ENCODE measurements around the gene MNX1.

Gene MNX1

DNA sequence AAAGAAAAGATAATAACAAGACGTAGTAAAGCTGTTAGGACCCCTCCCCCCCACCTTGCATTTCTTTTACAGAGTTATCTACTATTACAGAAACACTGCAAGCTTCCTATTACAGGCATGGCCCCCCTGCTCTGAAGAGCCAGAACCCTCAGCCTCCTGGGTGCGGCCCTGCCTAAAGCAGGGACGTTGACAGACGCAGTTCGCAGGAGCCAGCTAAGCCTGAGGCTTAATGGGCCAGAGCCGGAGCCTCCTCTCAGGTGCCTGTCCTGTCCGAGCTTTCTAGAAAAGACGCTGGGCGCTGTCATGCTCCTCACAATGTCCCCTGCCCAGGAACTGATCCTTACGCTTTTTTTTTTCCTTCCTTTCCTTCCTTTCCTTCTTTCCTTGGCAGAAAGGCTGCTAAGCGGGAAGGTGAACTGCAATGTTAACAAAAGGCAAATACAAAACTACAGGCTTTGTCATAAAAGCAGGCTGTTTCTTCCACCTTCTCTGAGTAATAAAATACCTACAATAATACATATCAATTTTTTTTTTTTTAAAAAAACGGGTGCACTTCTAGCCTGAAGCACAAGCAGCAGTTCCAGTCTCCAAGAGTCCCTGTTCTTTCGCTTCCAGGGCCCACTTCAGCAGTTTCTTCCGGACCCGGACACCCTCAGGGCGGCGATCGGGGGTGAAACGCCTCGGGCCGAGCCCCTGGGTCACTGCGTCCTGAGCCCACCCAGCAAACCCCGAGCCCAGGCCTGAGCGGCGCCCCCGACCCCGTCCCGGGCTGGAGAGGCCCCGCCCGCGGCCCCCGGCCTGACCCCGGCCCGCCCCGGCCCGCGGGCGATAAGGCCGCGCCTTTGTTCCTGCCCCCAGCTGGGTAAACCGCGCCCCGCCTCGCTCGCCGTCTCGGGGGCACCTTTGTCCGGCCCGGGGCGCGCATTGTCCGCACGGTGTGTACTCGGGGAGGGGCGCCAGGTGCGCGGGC, 11.2 kb downstream of the MNX1 start:
- DNase-seq (ENCODE audit: extremely low read depth, low read depth): no peak
- TF ChIP-seq, protein P1, sequence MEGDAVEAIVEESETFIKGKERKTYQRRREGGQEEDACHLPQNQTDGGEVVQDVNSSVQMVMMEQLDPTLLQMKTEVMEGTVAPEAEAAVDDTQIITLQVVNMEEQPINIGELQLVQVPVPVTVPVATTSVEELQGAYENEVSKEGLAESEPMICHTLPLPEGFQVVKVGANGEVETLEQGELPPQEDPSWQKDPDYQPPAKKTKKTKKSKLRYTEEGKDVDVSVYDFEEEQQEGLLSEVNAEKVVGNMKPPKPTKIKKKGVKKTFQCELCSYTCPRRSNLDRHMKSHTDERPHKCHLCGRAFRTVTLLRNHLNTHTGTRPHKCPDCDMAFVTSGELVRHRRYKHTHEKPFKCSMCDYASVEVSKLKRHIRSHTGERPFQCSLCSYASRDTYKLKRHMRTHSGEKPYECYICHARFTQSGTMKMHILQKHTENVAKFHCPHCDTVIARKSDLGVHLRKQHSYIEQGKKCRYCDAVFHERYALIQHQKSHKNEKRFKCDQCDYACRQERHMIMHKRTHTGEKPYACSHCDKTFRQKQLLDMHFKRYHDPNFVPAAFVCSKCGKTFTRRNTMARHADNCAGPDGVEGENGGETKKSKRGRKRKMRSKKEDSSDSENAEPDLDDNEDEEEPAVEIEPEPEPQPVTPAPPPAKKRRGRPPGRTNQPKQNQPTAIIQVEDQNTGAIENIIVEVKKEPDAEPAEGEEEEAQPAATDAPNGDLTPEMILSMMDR (IDR thresholded peaks at IDR 0.05; ENCODE audit: low read depth, low read length): no peak

DNA sequence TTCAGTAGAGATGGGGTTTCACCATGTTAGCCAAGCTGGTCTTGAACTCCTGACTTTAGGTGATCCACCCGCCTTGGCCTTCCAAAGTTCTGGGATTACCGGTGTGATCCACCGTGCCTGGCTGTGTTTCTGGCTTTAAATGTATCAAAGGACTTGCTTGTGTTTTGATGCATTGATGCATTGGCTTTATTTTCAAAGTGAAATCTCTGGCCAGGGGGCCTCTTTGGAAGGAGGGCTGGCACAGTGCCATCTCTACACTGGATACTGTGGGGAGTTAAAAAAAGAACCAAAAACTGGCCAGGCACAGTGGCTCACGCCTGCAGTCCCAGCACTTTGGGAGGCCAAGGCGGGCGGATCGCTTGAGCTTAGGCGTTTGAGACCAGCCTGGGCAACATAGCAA, 16.0 kb downstream of the MNX1 start:
- no peak for DNase-seq (ENCODE audit: extremely low read depth, low read depth)
- TF ChIP-seq, protein P1 (IDR thresholded peaks at IDR 0.05; ENCODE audit: low read depth, low read length): no peak

DNA sequence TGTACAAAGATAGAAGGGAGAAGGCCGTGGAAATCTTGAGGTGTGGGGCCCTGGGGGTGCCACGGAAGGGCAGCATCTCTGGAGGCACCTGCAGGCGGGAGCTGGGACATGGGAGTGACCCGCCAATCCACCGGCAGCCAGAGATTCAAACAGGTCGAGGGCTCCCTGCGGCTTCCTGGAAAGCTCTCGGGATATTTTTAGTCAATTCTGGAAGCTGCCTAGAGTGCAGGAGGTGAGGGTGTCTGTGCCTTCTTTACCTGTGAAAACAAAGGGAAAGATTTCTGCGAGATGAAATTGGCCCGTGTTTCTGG, 16.6 kb downstream of the MNX1 start:
- no peak for DNase-seq (ENCODE audit: extremely low read depth, low read depth)
- TF ChIP-seq, protein P1 (IDR thresholded peaks at IDR 0.05; ENCODE audit: low read depth, low read length): no peak

DNA sequence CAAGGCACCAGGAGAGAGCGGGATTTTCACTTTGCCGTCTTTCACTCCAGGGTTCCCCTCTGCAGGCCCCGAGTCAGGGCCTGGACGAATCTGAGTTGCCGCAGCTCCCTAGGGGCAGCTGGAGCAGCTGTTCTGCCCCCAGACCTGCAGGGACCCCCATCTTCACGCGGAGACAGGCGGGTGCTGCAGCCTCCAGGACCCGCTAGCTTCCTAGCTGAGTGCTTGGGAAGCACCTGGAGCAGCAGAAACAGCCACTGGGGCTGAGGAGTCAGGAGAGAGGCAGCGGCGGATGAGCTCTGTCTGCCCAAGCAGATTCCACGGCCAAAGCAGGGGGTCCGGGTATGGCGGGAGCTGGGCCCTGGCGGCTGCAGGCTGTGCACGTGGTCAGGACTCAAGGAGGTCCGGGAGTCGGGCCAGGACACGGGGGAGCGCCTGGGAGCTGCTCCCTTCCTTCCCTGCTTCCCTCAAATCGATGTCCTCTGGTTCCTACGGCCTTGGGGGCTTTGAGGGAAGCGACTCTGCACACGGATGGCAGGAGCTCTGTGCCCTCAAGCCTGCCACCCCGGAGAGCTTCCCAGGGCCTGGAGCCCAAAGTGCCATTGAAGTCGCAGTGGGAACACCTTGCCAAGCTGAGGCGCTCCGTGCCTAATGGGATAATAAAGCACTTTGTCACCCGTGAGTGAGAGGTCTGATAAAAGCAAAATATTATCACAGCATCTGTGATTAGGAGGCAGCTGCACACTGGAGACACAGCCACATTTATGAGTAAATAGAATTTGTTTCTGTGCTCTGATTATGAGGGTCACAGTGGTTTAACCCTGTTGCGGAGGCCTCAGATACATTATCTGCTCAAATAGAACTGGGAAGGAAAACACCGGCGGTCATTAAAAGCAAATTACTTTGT, 17.2 kb downstream of the MNX1 start:
- no peak for DNase-seq (ENCODE audit: extremely low read depth, low read depth)
- TF ChIP-seq, protein P1 (IDR thresholded peaks at IDR 0.05; ENCODE audit: low read depth, low read length): no peak

DNA sequence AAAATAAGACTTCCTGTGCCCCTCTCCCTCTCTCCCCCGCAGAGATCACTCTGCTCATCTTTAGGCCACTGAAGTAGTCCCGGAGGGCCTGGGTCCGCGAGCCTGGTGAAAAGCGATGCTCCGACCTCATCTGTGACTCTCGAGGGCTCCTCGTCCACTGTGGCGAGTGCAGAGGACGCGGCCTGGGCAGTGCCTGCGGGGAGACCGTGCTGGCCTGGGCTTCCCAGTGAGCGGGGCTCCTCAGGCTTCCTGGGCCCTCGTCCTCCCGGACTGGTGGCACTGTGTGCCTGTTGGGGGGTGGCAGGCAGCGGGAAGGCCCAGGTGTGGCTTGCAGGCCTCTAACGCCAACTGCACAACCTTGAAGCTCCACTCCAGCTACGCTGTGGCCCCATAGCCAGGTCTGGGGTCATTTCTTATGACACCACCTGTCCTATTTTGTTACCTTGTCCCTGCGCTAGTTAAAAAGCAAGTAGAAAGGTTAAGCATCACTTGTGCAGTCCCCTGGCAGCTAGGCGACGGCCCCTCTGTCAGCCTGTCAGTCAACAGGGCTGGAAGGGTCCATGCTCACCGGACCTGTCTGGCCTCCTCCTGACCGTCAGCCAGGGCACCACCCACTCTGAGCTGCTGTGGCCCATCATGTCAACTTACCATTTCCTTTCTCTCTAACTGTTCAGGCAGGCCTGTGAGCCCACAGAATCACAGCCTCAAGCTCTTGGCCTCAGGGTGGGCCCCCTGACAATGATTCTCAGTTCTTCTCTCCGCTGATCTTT, 20.5 kb downstream of the MNX1 start:
- TF ChIP-seq, protein P1 (IDR thresholded peaks at IDR 0.05; ENCODE audit: low read depth, low read length): no peak

DNA sequence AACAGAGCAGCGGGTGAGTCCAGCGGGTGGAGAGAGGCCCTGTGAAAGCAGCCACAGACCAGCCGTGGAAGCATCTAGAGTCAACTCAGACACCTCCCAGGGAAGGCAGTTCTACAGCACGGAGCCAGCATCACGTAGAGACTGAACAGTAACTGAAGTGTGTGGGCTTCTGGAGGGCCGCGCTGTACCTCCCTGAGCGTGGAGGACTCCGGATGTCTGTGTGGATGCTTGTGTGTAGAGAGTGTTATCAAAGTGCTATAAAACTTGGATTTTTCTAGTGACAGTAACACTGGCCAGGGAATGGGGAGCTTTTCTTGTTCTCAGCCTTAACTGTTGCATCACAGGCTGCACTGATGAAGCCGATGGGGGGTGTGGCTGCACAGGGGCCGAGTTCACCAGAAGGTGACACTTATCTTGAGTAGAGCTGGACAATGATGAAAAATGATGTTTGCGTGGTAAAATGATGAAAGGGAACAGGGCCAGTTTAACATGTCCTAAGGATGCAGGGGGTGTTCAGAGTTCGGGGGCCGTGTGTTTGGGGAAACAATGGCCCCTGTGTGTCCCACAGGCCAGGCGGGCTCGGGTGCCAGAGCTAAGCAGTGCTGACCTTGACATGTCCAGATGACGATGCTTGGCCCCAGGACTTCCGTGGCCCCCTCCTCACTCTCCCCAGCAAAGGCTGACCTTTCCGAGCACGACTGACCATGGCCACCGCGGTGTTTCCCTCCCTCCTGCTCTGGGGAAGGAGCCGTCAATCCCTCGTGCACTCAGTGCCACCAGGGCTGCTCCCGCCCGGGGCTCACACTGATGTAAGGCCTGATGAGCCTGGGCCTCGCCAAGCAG, 21.9 kb downstream of the MNX1 start:
- no peak for DNase-seq (ENCODE audit: extremely low read depth, low read depth)

More for the DNA sequence above, 20.5 kb downstream of the MNX1 start:
- DNase-seq (ENCODE audit: extremely low read depth, low read depth): no peak

More for the DNA sequence above, 21.9 kb downstream of the MNX1 start:
- TF ChIP-seq, protein P1 (IDR thresholded peaks at IDR 0.05; ENCODE audit: low read depth, low read length): no peak

Measured in AG09319 (cell line).